ENCODE results near the gene STK11.

The STK11 gene

GRCh38 chr19:1211494-1212234 is 6.1 kb downstream of the STK11 start:
- no peak for FAIRE-seq

GRCh38 chr19:1213391-1214286 is 8.1 kb downstream of the STK11 start:
- FAIRE-seq, result no peak

GRCh38 chr19:1214299-1214861 is 8.8 kb downstream of the STK11 start:
- FAIRE-seq, result no peak

GRCh38 chr19:1214862-1215731 is 9.5 kb downstream of the STK11 start:
- no peak for FAIRE-seq

DNA sequence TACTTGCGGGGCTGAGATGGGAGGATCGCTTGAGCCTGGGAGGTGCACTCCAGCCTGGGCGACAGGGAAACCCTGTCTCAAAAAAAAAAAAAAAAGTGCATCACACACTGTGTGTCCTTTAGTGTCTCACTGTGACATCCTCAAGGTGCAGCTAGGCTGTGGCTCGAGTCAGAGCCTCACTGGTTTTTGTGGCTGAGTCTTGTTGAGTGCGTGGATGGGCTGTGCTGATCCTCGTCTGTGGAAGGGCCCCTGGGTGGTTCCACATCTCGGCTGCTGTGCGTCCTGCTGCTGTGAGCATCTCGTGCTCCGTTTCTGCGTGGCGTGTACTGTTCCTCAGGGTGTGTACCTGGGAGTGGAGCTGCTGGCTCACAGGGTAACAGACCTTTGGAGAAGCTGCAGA is 11.2 kb downstream of the STK11 start:
- no peak for FAIRE-seq

GRCh38 chr19:1217366-1217765 is 11.8 kb downstream of the STK11 start:
- no peak for FAIRE-seq

- no peak for FAIRE-seq
These were observed 13.4 kb downstream of the STK11 start for GRCh38 chr19:1218751-1219567.

- no peak for FAIRE-seq
These were observed 14.4 kb downstream of the STK11 start for GRCh38 chr19:1219786-1220476.

DNA sequence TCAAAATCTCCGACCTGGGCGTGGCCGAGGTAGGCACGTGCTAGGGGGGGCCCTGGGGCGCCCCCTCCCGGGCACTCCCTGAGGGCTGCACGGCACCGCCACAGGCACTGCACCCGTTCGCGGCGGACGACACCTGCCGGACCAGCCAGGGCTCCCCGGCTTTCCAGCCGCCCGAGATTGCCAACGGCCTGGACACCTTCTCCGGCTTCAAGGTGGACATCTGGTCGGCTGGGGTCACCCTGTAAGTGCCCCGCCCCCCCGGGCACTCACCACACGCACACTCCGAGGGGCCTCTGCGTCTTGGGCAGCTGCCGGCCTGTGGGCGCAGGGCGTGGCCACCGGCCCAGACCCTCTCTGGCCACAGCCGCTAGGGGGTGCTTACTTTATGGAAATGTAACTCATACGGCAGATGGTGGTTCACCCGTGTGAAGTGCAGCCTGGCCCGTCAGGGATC is 14.9 kb downstream of the STK11 start:
- FAIRE-seq, result no peak

GRCh38 chr19:1220976-1221903 is 15.7 kb downstream of the STK11 start:
- no peak for FAIRE-seq

GRCh38 chr19:1221904-1222255 is 16.3 kb downstream of the STK11 start:
- no peak for FAIRE-seq

DNA sequence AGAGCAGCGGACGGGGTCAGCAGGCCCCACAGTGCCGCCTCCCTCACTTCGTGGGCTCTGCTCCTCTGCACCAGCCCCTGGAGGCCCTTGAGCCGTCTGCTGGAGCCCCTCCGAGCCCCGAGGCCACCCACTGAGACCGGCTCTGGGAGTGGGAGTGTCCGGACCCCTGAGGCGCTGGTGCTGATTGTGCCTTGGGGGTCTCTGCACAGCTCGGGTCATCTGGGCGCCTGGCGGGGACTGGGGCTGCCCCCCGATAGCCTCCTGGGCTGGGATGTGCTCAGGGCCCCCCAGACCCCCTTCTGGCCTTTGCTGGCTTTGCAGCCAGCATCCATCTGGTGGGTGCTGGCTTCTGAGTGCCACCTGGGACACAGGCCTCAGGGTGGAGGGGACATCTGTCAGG is 16.8 kb downstream of the STK11 start:
- FAIRE-seq, result no peak

DNA sequence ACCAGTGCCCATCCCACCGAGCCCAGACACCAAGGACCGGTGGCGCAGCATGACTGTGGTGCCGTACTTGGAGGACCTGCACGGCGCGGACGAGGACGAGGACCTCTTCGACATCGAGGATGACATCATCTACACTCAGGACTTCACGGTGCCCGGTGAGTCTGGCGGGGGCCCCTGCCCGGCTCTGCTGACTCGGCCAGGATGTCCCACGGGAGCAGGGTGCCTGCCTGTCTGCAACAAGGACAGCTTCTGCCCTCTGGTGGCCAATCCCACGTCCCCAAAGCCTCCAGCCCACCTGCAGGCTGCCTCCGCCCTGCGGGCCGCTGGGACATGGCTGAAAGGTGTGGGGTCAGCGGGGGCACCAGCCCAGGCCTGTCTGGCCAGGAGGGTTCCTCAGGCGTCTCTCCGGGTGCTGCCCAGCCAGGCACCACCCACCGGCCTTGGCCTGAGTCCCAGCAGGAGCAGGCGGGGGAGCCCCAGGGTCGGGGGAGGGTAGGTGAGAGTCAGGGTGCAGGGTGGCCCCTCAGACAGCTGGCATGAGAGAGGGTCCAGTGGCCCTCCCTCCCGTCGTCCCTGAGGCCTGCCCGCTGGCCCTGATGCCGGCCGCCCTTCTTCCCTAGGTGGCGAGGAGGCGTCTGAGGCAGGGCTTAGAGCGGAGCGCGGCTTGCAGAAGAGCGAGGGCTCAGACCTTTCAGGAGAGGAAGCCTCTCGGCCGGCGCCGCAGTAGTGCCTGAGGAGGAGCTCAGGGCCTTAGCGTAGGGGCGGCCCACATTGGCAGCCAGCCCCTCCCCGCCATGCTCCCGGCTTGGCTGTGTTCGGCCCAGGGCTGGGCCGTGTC is 17.7 kb downstream of the STK11 start:
- no peak for FAIRE-seq

DNA sequence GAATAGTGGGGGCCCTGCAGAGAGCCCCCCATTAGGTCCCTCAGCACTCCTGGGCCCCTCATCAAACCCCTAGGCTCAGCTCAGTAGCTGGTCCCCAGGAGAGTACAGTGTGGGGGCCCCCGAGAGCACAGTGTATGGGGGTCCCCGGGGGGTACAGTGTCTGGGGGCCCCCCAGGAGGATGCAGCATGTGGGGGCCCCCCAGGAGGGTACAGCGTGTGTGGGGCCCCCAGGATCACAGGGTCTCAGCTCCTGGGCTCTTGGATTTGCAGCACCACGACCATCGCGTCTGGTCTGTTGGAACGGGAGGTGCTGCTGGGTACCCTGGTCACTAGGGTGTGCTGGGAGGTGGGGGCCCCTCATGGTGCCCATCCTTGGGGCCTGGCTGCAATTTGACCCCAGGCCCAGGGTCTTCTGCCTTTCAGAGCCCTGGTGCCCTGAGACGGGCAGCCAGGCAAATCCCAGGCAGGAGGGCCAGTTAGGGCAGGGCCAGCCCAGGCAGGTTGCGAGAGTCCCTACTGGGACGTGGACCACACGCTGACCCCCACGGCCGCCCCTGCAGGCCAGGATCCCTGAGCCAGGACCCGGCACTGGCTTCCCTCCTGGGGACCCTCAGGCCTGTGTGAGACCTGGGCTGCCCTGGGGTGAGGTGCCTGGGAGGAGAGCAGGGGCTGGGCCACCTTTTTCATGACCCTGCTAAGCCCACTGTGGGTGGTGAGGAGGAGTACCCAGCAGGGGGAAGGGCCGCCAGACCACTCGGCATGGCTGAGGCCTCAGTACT is 18.7 kb downstream of the STK11 start:
- no peak for FAIRE-seq

DNA sequence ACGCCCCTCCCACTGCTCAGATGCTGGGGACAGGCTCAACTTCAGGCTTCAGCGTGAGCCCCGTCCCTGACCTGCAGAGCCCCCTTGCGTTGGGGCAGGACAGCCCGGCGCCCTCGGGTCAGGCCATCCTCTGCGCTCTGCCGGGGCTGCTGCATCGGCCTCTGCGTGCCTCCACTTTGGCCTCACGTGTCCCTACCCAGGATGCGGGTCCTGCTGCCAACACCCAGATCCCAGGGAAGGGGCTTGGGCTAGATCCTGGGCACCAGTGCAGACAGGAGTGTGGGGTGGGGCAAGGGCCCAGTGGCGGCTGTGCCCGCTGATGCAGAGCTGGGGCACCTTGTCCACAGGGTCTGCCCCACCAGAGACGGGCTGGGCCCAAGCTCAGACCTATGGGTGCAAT is 19.3 kb downstream of the STK11 start:
- no peak for FAIRE-seq

GRCh38 chr19:1225440-1226226 is 20.1 kb downstream of the STK11 start:
- FAIRE-seq, result no peak

DNA sequence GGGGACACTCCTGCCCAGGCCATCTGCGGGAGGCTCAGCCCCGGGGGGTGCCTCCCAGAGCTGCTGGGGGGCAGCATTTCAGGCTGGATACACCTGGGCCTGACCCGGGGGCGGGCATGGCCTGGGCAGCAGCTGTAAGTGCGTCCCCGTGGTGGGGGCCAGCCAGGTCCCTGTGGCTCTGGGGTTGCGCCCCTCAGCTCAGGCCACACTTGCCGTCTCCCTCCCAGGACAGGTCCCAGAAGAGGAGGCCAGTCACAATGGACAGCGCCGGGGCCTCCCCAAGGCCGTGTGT is 20.6 kb downstream of the STK11 start:
- no peak for FAIRE-seq
